Stimulated activated CD4-positive, alpha-beta T cell treated with anti-CD3 and anti-CD28 coated beads, Interleukin-12 subunit alpha, Interleukin-12 subunit beta, amount 100 ng/mL, for 48 hours (primary cell): ENCODE measurements around the gene CCND1.
A peak's percentile ranks its signal among the peaks of the same experiment; 100 is the strongest.
"Not testable (repeated sequence)": the region's sequence is repeated elsewhere in the genome, so short reads cannot be mapped to it uniquely, and the experiment has no call there.

ENCODE experiments used
- DNase-seq, 3 donors: peaks; one replicate each; pipeline ENCODE4 v3.0.0-alpha.2; 2020; ENCODE audit warnings: low read depth in 2 of 3, low spot score in 1 of 3

Gene CCND1

GRCh38 chr11:69617682-69618081 lies 23.3 kb upstream of the CCND1 start:
- no peak for DNase-seq

GRCh38 chr11:69618237-69618636 lies 22.7 kb upstream of the CCND1 start:
- no peak for DNase-seq

- no peak for DNase-seq
Observed at GRCh38 chr11:69620683-69621290, 20.2 kb upstream of the CCND1 start.

- not testable (repeated sequence) for DNase-seq
Observed at GRCh38 chr11:69622097-69622681, 18.8 kb upstream of the CCND1 start.

GRCh38 chr11:69624293-69624692 lies 16.7 kb upstream of the CCND1 start:
- no peak for DNase-seq

GRCh38 chr11:69625476-69625875 lies 15.5 kb upstream of the CCND1 start:
- no peak for DNase-seq

- DNase-seq: no peak
Observed at GRCh38 chr11:69627551-69627950, 13.4 kb upstream of the CCND1 start.

- no peak for DNase-seq
Observed at GRCh38 chr11:69630017-69630416, 10.9 kb upstream of the CCND1 start.

- DNase-seq: no peak
Observed at GRCh38 chr11:69630424-69630823, 10.5 kb upstream of the CCND1 start.

- DNase-seq: no peak
Observed at GRCh38 chr11:69632900-69633299, 8.1 kb upstream of the CCND1 start.

- DNase-seq: no peak
Observed at GRCh38 chr11:69634069-69634468, 6.9 kb upstream of the CCND1 start.

GRCh38 chr11:69634590-69634989 lies 6.4 kb upstream of the CCND1 start:
- DNase-seq: no peak

GRCh38 chr11:69635195-69635594 lies 5.8 kb upstream of the CCND1 start:
- DNase-seq: no peak

GRCh38 chr11:69635804-69636511 lies 5.0 kb upstream of the CCND1 start:
- DNase-seq: no peak

GRCh38 chr11:69636512-69637197 lies 4.3 kb upstream of the CCND1 start:
- DNase-seq: no peak

GRCh38 chr11:69637198-69637940 lies 3.6 kb upstream of the CCND1 start:
- no peak for DNase-seq

GRCh38 chr11:69637941-69638871 lies 2.8 kb upstream of the CCND1 start:
- no peak for DNase-seq

GRCh38 chr11:69638941-69639681 lies 1.8 kb upstream of the CCND1 start:
- peak in 1 of 3 donors; percentile 31 for DNase-seq

GRCh38 chr11:69639831-69640230 lies 1.1 kb upstream of the CCND1 start:
- no peak for DNase-seq
